Spleen (tissue), 11 donors: ENCODE data around the gene CYTH2. TPM values are rescaled to one million over a fixed set of nuclear protein-coding genes. Genes with fewer than 3 reads are reported as not detected.
"Not testable (repeated sequence)": the region's sequence is repeated elsewhere in the genome, so short reads cannot be mapped to it uniquely, and the experiment has no call there.

ENCODE experiments used
- DNase-seq: peaks from one replicate; pipeline ENCODE4 v3.0.0-alpha.2; 2020
- H3K27ac ChIP-seq, 8 donors: fragments of 200-600 bp; sonication (generic) in 7 of 8; 1 replicate in 4 of 8; 2 replicates in 4 of 8; pipeline versions ENCODE4 v1.5.0 to v1.8.0; 2016 to 2021; ENCODE audit warnings: inconsistent platforms in 4 of 8, mild to moderate bottlenecking in 4 of 8, moderate library complexity in 1 of 8
- H3K27me3 ChIP-seq, 7 donors: fragments of 200-600 bp; sonication (generic) in 6 of 7; replicated peaks in 1 of 7; 1 replicate in 4 of 7; 2 replicates in 3 of 7; pipeline versions ENCODE4 v1.5.0 to v1.8.0; 2016 to 2021; ENCODE audit warnings: inconsistent platforms in 3 of 7, mild to moderate bottlenecking in 1 of 7
- H3K36me3 ChIP-seq, 6 donors: fragments of 200-600 bp; sonication (generic) in 5 of 6; 1 replicate in 4 of 6; 2 replicates in 2 of 6; pipeline versions ENCODE4 v1.5.0 to v1.8.0; 2016 to 2021; ENCODE audit warnings: inconsistent platforms in 2 of 6
- H3K4me1 ChIP-seq, 6 donors: fragments of 200-600 bp; sonication (generic) in 5 of 6; 1 replicate in 3 of 6; 2 replicates in 3 of 6; pipeline versions ENCODE4 v1.5.0 to v1.8.0; 2016 to 2021; ENCODE audit warnings: inconsistent platforms in 3 of 6
- H3K4me3 ChIP-seq, 8 donors: fragments of 200-600 bp; sonication (generic) in 7 of 8; 1 replicate in 4 of 8; 2 replicates in 4 of 8; pipeline versions ENCODE4 v1.5.0 to v1.8.0; 2016 to 2021; ENCODE audit warnings: inconsistent platforms in 4 of 8, mild to moderate bottlenecking in 4 of 8, moderate library complexity in 2 of 8
- H3K9me3 ChIP-seq, 8 donors: fragments of 200-600 bp; sonication (generic) in 7 of 8; 1 replicate in 4 of 8; 2 replicates in 4 of 8; pipeline versions ENCODE4 v1.5.0 to v1.8.0; 2016 to 2021; ENCODE audit warnings: inconsistent platforms in 4 of 8
- POLR2A ChIP-seq, 3 donors: fragments of 450-650 bp; IDR thresholded peaks; one replicate each; pipeline ENCODE4 v1.5.1; 2017; ENCODE audit warnings: antibody characterized with exemption in 3 of 3, mild to moderate bottlenecking in 1 of 3
- POLR2AphosphoS5 ChIP-seq, 3 donors: sonication (generic); formaldehyde crosslinking; IDR thresholded peaks; one replicate each; pipeline ENCODE4 v1.5.1; 2017; ENCODE audit warnings: antibody characterized with exemption in 3 of 3
- WGBS, 5 donors: extraction: QIAGEN DNeasy Blood & Tissue Kit in 3 of 5; methylation state at CpG; one replicate each; pipeline versions ENCODE4 v1.1.5 to v1.1.7; 2013 to 2018; 5-methylcytosine and 5-hydroxymethylcytosine counted together
- intact Hi-C: fragments of 100-400 bp; cut with DNase I; formaldehyde crosslinking; loops from one replicate; pipeline ENCODE4 v1.15.0; 2023; ENCODE audit warnings: low total_unique reads
- polyA plus RNA-seq, 3 donors: library from polyadenylated mRNA; stranded (reverse); fragments of 200-250 nt; gene quantifications; one replicate each; pipeline ENCODE4 v1.2.1, GENCODE V29; 2013
- total RNA-seq, 7 donors: library from RNA; depleted of rRNA in 3 of 7; stranded (reverse); fragments of >200 nt in 3 of 7; fragmentation: NEBNext Ultra II Directional in 4 of 7; extraction: Animal tissue kit (Norgen Biotek cat#: 25700) in 4 of 7; gene quantifications; one replicate each; pipeline versions ENCODE4 v1.1.0 to v1.2.1, GENCODE V29; 2016 to 2021
- TF ChIP-seq, protein P1 (sequence below), 11 experiments: fragments of 200-600 bp in 7 of 11; fragments of 450-650 bp in 4 of 11; sonication (generic) in 4 of 11; IDR thresholded peaks in 8 of 11; conservative IDR thresholded peaks in 3 of 11; 1 replicate in 7 of 11; 2 replicates in 4 of 11; pipeline versions ENCODE4 v1.4.0 to v1.8.0; 2016 to 2021; ENCODE audit warnings: antibody characterized with exemption in 11 of 11, inconsistent platforms in 4 of 11, mild to moderate bottlenecking in 1 of 11
- donor health status: healthy with polysubstance abuse.
- donor health status: DM: no; HTN: no; CAD: no; lungs with moderate emphysema.
- donor health status: DM: no; HTN: no; CAD: no.
- donor health status: Bipolar disorder and iron deficiency.
- donor health status: healthy.
- donor health status: DM: no; HTN: no; CAD: no.
- donor health status: DM: yes; HTN: yes; CAD: no.

Gene CYTH2
- total and polyA plus RNA-seq, 10 donors: 22.6 to 66.4 (median 40.7) TPM

DNA sequence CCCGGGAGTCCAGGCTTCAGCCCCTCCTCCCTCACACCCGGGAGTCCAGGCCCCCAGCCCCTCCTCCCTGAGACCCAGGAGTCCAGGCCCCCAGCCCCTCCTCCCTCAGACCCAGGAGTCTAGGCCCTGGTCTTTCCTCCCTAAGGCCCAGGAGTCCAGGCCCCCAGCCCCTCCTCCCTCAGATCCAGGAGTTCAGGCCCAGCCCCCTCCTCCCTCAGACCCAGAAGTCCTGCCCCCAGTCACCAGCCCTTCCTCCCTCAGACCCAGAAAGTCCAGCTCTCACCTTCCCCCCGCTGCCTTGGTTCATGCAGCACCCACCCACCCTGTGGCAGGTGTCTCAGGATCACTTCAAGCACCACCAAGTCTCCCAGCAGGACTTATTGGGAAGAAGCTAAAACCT is 14.1 kb downstream of the CYTH2 start:
- H3K4me1 ChIP-seq: peaks cover 5 to 30% (median 20%) of the 10 kb centered on the region in 6 donors
- intact Hi-C loops: no loop called here
- peaks cover 0 to 5% (median 0%) of the 10 kb centered on the region in 7 donors for H3K27me3 ChIP-seq
- no peak for TF ChIP-seq POLR2AphosphoS5 (IDR thresholded peaks at IDR 0.05)
- TF ChIP-seq, protein P1, sequence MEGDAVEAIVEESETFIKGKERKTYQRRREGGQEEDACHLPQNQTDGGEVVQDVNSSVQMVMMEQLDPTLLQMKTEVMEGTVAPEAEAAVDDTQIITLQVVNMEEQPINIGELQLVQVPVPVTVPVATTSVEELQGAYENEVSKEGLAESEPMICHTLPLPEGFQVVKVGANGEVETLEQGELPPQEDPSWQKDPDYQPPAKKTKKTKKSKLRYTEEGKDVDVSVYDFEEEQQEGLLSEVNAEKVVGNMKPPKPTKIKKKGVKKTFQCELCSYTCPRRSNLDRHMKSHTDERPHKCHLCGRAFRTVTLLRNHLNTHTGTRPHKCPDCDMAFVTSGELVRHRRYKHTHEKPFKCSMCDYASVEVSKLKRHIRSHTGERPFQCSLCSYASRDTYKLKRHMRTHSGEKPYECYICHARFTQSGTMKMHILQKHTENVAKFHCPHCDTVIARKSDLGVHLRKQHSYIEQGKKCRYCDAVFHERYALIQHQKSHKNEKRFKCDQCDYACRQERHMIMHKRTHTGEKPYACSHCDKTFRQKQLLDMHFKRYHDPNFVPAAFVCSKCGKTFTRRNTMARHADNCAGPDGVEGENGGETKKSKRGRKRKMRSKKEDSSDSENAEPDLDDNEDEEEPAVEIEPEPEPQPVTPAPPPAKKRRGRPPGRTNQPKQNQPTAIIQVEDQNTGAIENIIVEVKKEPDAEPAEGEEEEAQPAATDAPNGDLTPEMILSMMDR (IDR thresholded peaks at IDR 0.05 in 8 of 11, conservative IDR thresholded peaks at IDR 0.05 in 3 of 11): no peak
- no peak overlapping the region for H3K27ac ChIP-seq
- peaks cover 0 to 15% (median 8%) of the 10 kb centered on the region in 6 donors for H3K36me3 ChIP-seq
- WGBS, 5 donors: 53 to 100% (median 63%) methylated on average over 1 to 3 of the region's 3 CpGs
- no peak for DNase-seq
- no peaks in the 10 kb centered on the region for H3K9me3 ChIP-seq
- H3K4me3 ChIP-seq: no peak overlapping the region

DNA sequence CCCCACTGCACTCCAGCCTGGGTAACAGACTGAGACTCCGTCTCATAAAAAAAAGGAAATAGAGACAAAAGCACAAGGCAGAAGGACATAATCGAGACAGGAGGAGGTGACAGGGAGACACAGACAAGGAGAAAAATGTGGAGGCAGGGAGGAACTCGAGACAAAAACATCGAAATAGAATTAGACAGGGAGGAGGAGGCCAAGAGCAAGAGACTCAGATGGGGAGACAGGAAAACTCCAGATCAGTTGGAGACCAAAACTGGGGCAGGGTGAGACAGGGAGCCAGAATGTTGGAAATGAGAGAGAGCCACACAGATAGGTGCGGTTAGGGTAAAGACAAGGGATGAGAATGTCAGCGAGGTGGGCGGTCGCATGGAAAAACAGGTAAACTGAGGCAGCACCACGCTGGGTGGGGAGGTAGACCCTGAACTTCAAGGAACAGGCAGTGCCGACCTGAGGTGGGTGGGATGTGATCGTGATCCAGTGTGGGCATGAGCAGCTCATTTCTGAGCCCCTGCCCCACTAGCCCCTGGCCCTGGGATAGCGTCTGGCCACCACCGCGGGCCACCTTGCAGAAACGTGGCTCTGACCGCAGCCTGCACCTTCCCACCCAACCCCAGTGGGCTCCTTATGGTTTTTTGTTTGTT is 15.2 kb downstream of the CYTH2 start:
- no peak for DNase-seq
- intact Hi-C loops: no loop called here
- 79 to 93% (median 84%) methylated on average over 16 of the region's 16 CpGs for WGBS, 5 donors
- H3K36me3 ChIP-seq: peaks cover 0 to 5% (median 1%) of the 10 kb centered on the region in 6 donors
- peaks cover 5 to 30% (median 20%) of the 10 kb centered on the region in 6 donors for H3K4me1 ChIP-seq
- no peak overlapping the region for H3K4me3 ChIP-seq
- H3K27ac ChIP-seq: no peak overlapping the region
- no peaks in the 10 kb centered on the region for H3K9me3 ChIP-seq
- peaks cover 0 to 16% (median 0%) of the 10 kb centered on the region in 7 donors for H3K27me3 ChIP-seq
- TF ChIP-seq POLR2A (IDR thresholded peaks at IDR 0.05): no peak
- no peak for TF ChIP-seq POLR2AphosphoS5 (IDR thresholded peaks at IDR 0.05)
- TF ChIP-seq, protein P1 (IDR thresholded peaks at IDR 0.05 in 8 of 11, conservative IDR thresholded peaks at IDR 0.05 in 3 of 11): no peak

DNA sequence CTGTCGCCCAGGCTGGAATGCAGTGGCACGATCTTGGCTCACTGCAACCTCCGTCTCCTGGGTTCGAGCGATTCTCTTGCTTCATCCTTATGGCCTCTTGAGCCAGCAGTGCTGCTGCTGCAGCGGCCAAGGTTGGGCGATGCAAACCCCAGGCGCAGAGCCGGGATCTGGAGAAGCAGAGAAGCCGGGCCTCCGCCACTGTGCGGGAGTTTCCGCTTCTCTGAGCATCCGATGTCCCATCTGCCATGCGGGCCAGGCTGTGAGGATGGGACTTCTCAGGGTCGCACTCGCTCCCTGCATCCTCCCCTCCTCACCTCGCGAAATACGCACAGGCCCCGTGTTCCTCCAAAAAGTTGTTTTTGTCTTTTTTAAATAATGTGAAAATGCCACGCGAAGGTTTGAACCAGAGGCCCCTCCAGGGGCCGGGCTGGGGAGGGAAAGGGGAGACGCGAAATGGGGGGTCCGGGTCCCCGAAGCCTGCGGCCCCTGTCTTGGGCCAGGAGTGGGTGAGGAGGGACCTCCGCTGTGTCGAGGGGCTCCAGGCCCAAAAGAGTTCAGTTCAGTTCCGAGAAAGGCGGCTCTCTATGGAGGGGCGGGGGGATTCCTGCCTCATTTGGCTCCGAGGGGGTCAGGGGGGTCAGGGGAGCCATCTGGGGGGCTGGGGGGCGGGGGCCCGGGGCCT is 15.9 kb downstream of the CYTH2 start:
- no peaks in the 10 kb centered on the region for H3K36me3 ChIP-seq
- H3K4me1 ChIP-seq: peaks cover 8 to 31% (median 25%) of the 10 kb centered on the region in 6 donors
- intact Hi-C loops: no loop called here
- 82 to 89% (median 84%) methylated on average over 37 of the region's 37 CpGs for WGBS, 5 donors
- H3K4me3 ChIP-seq: no peak overlapping the region
- H3K27ac ChIP-seq: no peak overlapping the region
- no peaks in the 10 kb centered on the region for H3K9me3 ChIP-seq
- peaks cover 0 to 23% (median 0%) of the 10 kb centered on the region in 7 donors for H3K27me3 ChIP-seq
- TF ChIP-seq, protein P1 (IDR thresholded peaks at IDR 0.05 in 8 of 11, conservative IDR thresholded peaks at IDR 0.05 in 3 of 11): no peak
- TF ChIP-seq POLR2AphosphoS5 (IDR thresholded peaks at IDR 0.05) (no peak), POLR2A (IDR thresholded peaks at IDR 0.05) (no peak)
- no peak for DNase-seq

DNA sequence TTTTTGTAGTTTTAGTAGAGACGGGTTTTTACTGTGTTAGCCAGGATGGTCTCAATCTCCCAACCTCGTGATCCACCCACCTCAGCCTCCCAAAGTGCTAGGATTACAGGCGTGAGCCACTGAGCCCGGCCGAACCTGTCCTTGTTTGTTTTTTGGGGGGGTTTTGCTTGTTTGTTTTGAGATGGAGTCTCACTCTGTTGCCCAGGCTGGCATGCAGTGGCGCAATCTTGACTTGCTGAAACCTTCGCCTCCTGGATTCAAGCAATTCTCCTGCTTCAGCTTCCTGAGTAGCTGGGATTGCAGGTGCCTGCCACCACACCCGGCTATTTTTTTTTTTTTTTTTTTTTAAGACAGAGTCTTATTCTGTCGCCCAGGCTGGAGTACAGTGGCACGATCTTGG is 17.5 kb downstream of the CYTH2 start:
- H3K9me3 ChIP-seq, H3K27ac ChIP-seq, H3K36me3 ChIP-seq, H3K4me3 ChIP-seq, DNase-seq, intact Hi-C loops: not testable (repeated sequence)
- 79 to 88% (median 80%) methylated on average over 10 of the region's 10 CpGs for WGBS, 5 donors
- peaks cover 0 to 39% (median 8%) of the 10 kb centered on the region in 7 donors for H3K27me3 ChIP-seq
- peaks cover 8 to 31% (median 24%) of the 10 kb centered on the region in 6 donors for H3K4me1 ChIP-seq
